HG03159 (cell line): ENCODE measurements around the gene ST7.
"Not testable (repeated sequence)": the region's sequence is repeated elsewhere in the genome, so short reads cannot be mapped to it uniquely, and the experiment has no call there.

Experiments
- ATAC-seq: cut with Tn5 transposase; IDR thresholded peaks from one replicate; pipeline ENCODE4 v1.9.1; 2021; ENCODE audit warnings: mild to moderate bottlenecking, moderate library complexity; ENCODE audit not compliant: unreplicated experiment

Gene ST7

DNA sequence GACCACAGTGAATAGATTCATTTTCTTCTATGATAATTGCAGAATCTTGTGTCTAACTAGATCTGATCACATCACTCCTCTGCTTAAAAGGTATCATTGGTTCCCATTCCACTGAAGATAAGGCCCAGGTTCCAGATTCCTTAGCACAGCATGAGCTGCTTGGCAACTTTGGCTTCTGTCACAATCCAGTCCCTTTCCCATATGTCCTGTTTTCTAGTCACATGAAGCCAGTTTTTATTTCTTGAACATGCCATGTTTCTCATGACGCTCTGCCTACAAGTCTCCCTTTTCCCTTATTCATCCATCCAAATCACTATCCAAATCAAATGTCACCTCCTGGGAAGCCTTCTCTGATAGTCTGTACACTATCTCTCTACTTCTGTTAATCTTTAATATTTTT is 167.0 kb downstream of the ST7 start:
- ATAC-seq: not testable (repeated sequence)

DNA sequence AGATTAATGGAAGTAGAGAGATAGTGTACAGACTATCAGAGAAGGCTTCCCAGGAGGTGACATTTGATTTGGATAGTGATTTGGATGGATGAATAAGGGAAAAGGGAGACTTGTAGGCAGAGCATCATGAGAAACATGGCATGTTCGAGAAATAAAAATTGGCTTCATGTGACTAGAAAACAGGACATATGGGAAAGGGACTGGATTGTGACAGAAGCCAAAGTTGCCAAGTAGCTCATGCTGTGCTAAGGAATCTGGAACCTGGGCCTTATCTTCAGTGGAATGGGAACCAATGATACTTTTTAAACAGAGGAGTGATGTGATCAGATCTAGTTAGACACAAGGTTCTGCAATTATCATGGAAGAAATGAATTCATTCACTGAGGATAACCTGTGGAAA is 168.7 kb downstream of the ST7 start:
- ATAC-seq: not testable (repeated sequence)

DNA sequence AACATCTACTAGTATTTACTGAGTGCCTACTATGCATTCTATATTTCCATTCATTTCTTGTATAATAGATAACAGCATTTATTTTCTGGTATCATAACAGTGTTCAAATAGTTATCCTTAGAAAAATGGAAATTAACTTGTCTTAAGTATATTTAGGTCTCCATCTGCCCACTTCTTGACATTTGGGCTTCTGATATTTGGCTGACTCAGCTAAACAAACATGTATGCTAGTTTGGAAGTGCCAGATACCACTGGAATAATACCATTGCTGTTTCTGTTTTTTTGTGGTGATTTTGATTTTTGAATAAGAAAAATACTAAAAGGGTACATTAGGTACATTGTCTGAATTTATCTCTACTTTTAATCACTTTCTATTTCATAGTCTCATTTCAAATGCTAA is 169.2 kb downstream of the ST7 start:
- no peak for ATAC-seq

DNA sequence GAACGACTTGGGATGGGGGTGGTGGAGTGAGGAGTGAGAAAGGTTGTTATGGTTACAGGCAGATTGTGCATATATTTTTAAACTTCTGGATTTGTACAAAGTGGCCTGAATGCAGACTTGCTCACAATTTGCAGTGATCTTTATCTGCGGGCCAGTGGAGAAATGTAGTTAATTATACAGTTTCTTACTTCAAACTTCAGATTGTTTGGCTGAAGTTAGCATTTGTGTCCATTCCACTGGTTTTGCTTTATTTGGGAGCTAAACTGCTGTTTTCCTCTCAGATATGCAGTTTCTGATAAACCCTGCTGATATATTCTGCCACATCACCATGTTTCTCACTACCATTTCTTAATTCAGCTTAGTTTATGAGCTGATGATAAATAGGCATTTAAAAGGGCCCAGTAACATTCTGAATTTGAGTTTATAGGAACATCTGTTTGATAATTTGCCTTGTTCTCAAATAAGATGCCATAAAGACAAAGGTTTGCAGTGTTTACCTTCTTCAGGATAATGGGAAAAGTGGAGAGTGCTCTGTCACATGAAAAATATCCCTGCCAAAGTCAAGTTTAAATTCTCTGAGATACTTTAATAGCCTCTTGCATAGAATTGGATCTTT is 170.1 kb downstream of the ST7 start:
- no peak for ATAC-seq

DNA sequence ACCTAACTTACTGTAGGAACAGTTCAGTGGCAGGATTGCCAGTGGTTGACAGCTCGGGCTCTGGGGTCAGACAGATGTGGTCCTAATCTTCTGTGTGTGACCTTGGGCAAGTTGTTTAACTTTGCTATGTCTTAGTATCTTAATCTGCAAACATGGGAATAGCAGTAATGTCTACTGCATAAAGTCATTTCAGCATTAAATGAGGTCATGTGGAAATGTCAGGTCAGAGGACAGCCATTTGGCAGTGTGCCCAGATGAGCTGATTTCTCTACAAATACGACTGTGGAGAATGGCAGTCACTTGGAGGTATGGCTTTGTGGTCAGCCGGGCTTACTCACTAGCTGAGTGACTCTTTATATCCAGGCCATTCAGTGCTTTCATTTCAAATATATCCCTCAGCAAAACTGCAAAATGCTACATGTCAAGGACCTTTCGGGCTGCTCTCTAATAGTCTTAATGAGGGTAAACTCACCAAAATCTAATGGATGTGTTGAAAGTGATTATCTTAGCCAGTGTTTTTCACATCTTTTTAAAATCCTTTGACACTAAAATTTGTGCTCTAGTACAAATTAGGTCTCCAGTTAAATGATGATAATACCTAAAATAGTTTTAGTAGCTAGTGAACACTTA is 171.4 kb downstream of the ST7 start:
- ATAC-seq: peak; percentile 91

DNA sequence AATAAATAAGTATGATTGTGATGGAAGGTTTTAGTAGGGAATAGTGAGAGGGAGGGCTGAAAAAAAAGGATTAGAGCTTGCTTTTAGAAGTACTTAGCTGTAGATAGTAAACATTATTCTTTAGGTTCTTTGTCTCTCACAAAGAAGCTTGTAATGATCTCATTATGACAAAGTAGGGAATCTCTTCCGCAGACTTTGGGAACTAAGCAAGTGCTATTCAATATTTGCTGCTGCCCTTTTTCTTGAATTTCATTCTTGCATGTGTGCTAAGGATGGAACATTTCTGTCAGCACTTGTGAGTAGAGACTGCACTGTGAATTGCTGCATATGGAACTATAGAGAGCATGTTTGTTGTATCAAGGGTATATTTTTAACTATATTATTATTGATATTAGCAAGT is 173.4 kb downstream of the ST7 start:
- ATAC-seq: no peak

DNA sequence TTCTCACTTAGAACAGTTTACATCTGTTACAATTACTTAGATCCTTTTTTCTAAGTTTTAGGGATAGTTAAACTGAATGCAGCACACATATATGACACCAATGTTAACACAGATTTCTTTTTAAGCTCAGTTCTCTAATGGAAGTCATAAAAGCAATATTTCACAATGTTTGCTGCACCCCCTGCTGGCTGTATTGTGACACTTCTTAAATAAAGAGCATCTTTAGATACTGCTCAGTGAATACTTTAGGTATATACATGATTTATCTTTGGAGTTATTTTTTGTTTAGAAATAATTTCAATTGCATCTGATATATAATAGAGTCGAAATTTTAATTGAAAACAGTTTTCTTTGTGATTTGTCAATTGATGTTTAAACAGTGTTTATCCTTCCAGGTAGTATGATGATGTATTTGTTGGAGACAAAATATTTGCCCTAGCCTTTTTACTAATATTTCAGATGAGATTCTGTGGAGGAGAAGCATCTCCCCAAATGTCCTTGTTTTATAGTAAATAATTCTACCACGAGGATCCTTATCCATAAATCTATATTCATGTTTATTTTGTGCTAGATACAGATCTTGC is 174.4 kb downstream of the ST7 start:
- ATAC-seq: peak; percentile 70

DNA sequence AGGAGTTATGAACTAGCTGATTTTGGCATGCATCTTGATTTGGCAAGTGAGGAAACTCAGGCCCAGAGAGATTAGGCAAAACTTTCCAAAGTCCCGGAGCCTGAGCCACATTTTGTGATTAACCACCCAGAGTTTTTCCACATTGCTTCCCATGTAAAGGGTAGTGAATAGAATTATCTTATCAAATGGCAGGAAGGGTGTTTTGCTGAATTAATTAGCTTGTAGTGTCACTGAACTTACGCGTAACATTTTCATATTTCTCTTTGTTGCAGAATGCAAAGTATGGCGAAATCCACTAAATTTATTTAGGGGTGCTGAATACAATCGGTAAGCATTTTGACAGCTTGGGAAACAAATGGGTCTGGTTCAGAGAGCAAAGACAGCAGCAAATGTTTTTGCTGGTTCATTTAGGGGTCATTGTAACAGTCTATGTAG is 176.2 kb downstream of the ST7 start:
- no peak for ATAC-seq

DNA sequence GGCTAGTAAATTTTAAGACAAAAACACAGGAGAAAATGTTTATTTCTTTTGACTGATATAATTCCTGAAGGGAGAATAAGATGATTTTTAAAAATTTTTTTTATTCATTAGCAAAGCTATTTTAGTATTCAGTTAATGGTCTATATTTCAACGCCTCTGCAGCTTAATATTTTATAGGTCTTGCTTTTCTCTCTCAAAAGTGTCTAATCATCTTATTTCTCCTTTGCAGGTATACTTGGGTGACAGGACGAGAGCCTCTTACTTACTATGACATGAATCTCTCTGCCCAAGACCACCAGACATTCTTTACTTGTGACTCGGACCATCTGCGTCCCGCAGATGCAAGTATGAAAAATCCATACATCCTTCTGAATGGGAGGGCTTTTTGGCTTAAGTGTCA is 177.0 kb downstream of the ST7 start:
- ATAC-seq: no peak

DNA sequence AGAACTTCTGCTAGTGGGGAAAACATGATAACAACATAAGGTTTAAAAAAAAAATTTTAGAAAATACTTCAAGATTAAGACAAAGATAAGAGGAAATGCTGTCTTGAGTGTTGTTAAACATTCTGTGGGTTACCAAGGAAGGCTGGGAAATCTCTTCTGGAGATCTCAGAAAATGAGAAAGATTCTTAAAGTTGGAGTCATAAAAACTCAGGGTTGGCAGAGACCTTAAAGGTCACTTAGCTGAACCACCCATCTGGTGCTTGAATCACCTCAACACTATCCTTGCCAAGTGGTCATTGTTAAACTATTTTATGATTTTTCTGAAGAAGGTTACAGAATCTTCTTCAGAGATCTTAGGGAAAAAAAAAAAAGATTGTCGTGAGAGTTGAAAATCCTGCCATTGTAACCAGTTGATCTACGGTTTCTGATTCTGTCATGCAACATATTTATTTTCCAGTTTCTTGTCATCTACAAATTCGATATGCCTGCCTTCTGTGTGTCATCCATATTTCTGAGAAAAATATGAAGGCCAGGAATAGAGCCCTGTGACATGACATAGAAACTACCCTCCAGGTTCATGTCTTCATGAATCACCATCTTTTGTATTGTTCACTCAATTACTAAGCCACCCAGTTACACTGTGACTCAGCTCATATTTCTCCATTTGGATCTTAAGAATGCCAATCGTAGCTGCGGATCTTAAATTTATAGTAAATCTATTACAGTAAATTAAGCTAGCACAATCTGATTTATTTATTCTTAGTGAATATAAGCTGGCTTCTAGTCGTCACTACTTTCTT is 179.2 kb downstream of the ST7 start:
- ATAC-seq: no peak

DNA sequence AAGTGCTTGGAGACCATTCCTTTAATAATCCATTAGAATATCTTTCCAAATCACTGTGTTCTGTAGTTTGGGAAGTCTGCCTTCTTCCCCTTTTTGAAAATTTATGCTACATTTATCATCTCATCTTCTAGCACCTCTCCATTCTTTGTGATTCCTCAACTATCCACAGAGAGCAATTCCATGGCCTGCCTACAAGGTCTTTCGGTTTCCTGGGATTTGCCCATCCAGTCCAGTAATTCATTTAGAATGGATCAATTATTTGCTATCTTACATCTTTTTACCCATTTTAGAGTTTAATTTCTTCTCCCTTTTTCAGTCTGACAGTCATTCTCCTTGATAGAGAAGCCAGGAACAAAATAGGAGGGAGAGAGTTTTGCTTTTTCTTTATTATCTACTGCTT is 179.8 kb downstream of the ST7 start:
- no peak for ATAC-seq

DNA sequence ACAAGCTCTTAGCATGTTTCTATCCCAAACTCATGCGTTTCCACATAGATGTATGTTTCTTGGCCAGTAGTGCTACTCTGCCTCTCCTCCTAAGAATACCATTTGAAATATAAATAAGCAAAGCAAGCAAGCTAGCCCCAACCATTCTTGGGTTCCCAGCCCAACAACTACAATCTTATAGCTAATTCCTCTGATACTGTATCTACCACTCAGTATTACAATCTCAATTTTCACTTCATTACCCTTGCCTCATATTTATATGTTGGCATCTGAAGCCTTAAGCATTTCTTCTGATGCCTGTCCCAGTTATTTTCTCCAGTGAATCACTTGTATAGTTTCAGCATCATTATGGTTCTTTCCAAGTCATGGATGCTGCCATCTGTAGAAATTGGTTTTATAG is 181.1 kb downstream of the ST7 start:
- ATAC-seq: no peak

DNA sequence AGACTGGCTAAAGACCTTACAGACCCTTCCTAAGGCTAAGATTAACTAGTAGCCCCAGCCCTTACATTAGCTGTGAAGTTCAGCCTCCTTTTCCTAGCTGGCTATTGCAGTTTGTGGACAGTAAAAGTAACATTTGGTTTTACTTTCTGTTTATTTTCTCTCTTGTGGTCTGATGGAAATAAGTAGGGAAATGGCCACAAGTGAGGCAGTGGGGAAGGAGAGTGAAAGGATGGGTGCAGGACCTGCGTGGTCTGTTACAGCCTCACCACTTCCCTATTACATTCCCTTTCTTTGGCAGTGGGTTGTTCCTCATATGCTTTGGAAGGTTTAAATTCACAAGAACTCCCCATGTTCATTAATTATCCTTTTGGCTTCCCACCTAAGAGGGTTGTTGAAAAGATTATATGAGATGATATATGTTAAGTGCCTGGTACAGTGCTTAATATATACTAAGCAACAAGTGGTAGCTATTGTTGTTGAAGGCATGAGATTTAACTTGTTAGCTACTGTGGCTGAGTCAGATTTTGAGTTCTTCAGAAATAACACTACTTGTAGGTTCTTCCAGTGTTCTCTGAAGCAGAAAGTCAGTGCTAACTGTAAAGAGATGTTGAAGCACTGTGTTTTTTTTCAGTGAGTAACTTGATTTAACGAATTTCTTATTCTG is 181.7 kb downstream of the ST7 start:
- peak; percentile 63 for ATAC-seq

DNA sequence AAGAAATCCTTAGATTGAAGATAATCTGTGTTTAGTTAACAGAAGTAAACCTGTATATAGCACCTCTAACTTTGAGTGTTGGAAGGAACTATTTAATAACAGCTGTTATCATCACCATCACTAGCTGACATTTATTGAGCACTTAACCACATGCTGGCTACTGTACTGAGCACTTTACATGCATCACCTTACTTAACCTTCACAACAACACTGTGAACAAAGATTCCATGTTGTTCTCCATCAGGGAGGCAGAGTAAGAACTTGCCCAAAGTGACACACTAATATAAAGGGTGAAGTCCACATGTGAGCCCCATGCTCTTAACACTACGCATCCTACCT is 182.2 kb downstream of the ST7 start:
- peak; percentile 16 for ATAC-seq

DNA sequence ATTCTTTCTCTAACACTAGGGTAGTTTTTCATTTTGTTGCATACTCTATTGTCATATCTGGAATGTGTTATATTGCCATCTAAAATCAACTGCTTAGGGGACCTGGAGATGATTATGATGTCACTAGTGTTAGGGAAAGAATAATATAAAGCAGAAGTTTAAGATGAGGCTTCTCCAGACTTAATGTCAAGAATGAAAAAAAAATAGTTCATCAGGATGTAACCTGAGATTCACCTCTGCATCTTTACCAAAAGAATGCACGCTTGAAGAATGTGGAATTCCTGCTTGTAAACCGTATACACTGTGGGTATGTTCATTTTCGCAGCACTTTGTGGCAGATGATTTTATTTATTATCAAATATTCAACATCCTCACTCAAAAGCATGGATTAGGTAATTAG is 184.6 kb downstream of the ST7 start:
- ATAC-seq: no peak

DNA sequence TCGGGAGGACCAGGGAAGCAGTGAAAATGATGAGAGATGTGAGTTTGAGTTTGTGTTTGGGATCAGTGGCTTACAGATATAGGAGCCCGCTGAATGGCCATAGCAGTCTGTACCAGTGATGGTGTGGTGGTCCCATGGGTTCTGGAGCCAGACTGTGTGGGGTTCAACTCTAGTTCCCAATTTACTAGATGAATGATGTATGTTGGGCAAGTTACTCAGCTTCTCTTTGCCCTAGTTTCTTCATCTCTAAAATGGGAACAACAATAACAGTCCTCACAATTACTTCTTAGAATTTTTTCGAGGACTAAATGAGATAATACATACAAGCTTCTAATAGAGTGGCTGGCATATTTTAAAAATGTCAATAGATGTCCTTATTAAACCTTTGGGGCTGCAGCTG is 185.2 kb downstream of the ST7 start:
- no peak for ATAC-seq

DNA sequence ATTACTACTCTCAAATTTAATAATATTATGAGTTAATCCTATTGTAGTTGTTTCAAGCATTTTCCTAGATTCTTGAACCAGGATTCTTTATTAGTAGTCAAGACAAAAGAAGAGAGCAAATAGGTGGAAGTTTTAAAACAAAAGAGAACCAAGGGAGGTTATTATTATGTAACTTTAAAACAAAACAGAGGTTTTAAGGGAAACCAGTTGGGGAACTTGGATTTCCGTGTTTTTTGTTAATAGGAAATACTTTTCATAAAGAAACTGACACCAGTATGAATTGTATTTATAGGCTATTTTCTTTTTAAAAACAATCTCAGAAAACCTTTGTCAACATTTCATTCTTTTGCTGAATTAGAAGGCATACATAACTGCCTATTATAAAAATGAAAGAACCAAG is 185.7 kb downstream of the ST7 start:
- no peak for ATAC-seq

DNA sequence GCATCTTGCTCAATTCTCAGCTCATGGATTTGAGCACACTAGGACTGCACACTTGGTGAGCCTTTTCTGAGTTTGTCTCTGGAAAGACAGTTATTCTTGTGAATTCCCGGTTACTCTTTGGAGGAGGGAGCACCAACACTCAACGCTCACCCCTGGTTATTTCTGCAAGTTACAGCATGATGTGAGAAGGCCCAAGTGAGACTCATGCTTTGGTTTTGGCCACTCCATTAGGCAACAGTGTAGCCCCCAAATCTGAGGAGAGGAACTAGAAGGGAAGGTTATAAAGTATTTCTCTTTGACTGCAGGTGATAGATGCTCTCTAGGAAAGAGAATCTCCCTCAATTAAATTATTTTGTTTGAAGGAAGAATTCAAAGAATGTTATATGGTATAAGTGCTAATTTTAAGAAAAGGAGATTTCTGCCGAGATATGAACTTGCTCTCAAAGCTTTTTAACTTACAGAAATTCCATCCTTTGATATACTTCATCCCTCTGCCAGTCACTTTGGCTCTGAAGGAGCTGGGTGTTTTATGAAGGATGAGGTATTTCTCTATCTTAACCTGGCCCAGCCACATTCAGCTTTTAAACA is 186.2 kb downstream of the ST7 start:
- no peak for ATAC-seq

DNA sequence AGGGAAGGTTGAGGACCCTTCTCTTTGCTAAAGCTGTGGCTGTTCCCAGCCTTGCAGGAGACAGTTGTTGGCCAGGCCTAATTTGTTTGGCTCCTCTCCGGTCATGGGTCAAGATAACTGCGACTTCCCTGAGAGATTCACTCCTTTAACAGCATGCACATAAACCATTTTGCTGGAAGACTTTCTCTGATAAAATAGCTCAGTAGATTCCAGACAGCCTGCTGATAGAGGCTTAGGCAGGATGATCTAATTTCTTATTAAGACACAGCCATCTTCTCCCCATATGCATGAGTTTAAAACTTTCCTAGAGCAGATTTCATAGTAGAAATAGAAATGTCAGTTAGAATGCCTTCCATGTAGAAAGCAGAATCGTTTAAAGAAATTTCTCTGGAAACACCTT is 187.6 kb downstream of the ST7 start:
- no peak for ATAC-seq

DNA sequence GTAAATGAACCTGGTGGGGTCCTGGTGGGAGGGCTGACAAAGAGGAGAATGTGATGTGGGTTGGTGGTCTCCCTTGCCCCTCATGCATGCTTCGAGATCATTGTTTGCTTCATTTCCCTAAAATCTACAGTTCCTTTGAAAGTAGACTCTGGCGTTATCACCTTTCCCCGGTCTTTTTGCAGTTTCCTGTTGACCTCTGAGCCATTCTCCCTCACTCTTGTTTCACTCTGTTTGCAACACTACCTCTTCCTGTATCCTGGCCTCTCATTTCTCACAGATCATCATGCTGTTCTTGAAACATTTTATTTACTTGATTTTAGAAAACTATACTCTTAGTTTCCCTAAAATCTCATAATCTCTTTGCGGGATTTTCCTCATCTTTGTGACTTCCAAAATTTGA is 189.8 kb downstream of the ST7 start:
- ATAC-seq: no peak

DNA sequence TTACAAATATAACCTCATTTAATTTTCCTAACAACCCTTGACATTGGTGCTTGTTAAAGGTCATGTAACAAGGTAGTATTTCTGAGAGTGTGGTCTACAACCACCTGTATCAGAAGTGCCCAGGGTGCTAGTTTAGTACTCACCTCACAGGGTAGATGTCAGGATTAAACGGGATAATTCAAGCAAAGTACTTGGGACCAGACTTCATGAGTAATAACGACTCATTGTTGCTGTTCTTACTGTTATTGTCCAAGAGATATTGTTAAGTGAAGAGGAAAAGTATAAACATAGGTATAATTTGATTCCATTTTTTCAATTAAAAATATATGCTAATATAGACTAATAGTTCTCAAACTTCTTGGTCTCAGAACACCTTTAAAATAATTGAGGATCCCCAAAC is 190.3 kb downstream of the ST7 start:
- no peak for ATAC-seq
